Choroid plexus epithelial cell (primary cell): ENCODE results near the gene GAB3.

Experiments
- DNase-seq: peaks from one replicate; pipeline ENCODE4 v3.0.0-alpha.2; 2010; ENCODE audit warnings: low read depth
- H3K4me3 ChIP-seq: 2 replicates; pipeline ENCODE4 v1.5.1; 2011; ENCODE audit warnings: low read depth, mild to moderate bottlenecking, control low read depth, low read length, moderate library complexity
- TF ChIP-seq, protein P1 (sequence below): conservative IDR thresholded peaks from 2 replicates; pipeline ENCODE4 v1.5.1; 2011; ENCODE audit warnings: low read depth, mild to moderate bottlenecking, control low read depth, inconsistent platforms, low read length, moderate library complexity

The GAB3 gene

DNA sequence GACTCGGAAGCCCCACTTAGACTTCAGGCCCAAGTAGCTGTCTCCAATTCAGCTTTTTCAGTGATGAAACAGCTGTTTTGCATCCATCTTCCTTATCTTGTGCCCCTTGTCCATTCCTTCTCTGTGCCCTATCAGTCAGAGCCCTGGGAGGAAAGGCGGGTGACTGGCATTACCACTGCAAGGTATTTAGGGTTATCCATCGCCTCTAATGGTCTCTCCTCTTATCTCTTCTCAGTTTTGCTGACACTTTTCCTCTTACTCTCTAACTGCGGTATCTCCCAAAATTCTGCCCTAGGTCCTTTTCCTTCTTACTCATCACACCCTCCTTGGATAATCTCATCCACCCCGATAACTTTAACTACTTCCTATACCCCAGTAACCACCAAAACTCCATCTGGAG, 13.7 kb downstream of the GAB3 start:
- DNase-seq, result no peak
- TF ChIP-seq, protein P1, sequence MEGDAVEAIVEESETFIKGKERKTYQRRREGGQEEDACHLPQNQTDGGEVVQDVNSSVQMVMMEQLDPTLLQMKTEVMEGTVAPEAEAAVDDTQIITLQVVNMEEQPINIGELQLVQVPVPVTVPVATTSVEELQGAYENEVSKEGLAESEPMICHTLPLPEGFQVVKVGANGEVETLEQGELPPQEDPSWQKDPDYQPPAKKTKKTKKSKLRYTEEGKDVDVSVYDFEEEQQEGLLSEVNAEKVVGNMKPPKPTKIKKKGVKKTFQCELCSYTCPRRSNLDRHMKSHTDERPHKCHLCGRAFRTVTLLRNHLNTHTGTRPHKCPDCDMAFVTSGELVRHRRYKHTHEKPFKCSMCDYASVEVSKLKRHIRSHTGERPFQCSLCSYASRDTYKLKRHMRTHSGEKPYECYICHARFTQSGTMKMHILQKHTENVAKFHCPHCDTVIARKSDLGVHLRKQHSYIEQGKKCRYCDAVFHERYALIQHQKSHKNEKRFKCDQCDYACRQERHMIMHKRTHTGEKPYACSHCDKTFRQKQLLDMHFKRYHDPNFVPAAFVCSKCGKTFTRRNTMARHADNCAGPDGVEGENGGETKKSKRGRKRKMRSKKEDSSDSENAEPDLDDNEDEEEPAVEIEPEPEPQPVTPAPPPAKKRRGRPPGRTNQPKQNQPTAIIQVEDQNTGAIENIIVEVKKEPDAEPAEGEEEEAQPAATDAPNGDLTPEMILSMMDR, result no peak
- H3K4me3 ChIP-seq, result no peak overlapping the region

DNA sequence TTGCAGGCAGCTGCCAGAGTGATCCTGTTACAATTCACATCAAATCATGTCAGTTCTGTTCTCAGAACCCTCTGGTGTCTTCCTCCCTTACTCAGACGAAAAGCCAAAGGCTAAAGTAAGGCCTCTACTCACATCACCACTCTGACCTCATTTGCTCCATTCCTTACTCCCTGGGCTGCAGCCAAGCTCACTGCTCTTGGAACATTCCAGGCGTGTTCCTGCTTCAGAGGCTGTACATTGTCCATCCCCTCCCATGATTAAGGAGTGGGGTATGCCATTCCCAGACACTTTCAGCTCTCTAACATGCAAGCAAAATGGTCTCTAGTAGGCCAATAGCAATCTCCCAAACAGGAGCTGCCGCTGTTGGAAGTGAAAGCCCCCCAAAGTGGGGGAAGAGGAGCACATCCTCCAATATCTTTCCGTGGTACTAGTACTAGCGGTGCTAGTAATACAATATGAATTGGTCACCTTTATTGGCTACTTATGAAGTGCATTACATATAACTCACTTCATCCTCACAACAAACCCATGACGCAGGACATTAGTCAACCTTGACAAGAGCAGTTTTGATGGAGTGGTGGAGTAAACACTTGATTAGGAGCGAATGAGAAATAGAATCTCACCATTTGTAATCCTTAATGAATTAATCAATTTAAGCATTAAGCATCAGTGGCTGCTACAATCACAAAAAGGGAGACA, 15.0 kb downstream of the GAB3 start:
- DNase-seq, result peak; percentile 92
- TF ChIP-seq, protein P1, result no peak
- H3K4me3 ChIP-seq, result no peak overlapping the region

DNA sequence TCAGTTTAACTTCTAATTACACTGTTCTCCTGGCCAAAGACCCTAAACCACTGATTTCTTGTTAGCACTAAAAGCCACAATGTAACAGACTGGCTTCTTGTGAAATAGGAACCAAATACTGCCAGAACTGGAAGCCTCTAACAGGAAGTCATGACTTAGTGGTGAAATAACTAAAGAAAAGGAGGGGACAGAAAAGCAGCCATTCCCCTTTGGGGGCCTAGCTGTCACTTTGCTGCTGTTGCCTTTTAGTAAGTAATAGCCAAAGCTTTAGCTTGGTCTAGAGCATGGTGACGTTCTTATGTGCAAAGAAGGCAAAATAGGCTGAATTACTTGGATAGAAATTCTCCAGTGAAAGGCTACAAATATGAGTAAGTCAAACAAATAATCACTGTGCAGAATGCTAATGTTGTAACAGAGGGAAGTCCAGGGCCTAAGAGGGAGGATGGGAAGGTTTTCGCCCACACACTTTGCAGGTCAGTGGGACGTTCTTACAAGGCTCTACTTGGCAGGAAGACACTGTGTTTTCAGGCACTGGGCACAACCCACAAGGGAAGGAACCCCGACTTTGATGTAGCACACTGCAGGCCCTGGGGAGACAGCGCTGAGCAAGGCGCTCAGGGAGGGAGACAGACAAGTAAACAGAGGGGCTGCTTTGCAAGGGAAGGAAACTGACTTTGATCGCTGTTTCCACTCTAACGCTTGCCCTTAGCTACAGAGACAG, 16.7 kb downstream of the GAB3 start:
- no peak overlapping the region for H3K4me3 ChIP-seq
- DNase-seq, result peak; percentile 85
- TF ChIP-seq, protein P1, result no peak

DNA sequence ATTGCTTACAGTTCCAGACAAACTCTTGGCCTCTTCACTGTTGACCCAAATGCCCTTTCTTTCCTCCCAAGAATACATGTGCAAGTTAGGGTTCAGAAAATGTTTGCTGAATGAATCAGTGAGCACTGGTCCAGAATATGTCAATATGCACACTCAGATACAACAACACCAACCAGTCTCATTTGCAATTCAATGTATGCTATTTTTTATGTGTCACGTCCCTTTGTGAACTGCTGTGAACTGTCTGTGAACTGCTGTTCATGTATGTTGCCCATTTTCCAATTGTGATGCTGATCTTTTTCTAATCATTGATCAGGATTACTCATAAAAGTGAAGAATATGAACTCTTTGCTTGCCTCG, 17.8 kb downstream of the GAB3 start:
- TF ChIP-seq, protein P1, result no peak
- no peak for DNase-seq
- no peak overlapping the region for H3K4me3 ChIP-seq

DNA sequence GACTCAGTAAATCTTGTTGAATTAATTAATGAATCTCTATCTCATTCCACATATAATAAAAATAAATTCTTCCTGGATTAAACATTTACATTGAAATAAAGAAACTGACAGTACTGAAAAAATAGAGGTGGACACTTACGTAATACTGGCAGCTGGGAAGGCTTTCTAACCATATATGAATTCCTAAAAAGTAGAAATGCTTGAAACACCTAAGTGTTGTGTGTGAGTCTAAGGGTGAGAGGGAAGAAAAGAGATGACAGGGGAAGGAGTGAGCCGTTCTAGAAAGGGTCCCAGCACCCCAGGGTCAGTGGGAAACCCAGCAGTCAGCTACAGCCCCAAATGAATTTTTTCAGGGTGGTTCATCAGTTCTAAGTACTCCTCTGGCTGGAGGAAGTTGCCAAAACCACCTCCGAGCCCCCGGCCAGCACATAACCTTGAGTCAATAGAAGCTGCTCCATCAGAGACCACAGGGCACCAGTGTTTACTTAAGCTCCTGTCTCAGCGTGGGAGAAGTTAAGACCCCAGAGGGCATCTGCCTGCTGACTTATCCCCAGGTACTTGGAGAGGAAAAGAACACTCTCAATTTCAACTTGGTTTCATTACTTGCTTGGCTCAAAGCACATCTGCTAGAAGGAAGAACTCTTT, 18.3 kb downstream of the GAB3 start:
- H3K4me3 ChIP-seq, result no peak overlapping the region
- TF ChIP-seq, protein P1, result no peak
- DNase-seq, result peak; percentile 72

DNA sequence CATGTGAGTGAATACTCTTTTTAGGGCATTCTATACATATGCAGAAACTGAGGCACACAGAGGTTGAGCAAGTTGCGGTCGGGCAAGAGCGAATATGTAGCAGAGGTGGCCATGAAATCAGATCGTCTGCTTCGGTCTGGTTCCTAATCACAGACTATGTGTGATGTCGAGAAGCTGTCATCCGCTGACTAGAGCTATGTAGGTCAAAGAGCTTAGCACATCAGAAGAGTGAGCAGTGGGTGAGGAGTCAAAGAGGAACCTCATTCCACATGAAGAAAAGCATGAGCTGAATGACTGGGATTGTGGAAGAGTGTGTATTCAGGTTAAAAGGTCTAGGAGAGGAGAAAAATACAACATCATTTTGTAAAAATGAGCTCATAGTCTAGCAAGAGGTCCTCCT, 19.0 kb downstream of the GAB3 start:
- TF ChIP-seq, protein P1, result no peak
- peak; percentile 72 for DNase-seq
- no peak overlapping the region for H3K4me3 ChIP-seq
